GM23248 (cell line): ENCODE results near the gene SELENOO. TPM values are rescaled to one million over a fixed set of nuclear protein-coding genes. Genes with fewer than 3 reads are reported as not detected.
A peak's percentile ranks its signal among the peaks of the same experiment; 100 is the strongest.

Experiments used
- DNase-seq: peaks from one replicate; pipeline ENCODE4 v3.0.0-alpha.2; 2015
- H2AFZ ChIP-seq: fragments of 200-600 bp; sonication (generic); 2 replicates; pipeline ENCODE4 v1.6.1; 2016; ENCODE audit warnings: antibody characterized with exemption
- H3F3A ChIP-seq: fragments of 200-600 bp; sonication (generic); 2 replicates; pipeline ENCODE4 v1.6.1; 2016; ENCODE audit warnings: mild to moderate bottlenecking, antibody characterized with exemption, mixed run types; ENCODE audit not compliant: insufficient read depth
- H3K27ac ChIP-seq: fragments of 200-600 bp; sonication (generic); 2 replicates; pipeline ENCODE4 v1.5.1; 2016; ENCODE audit warnings: mild to moderate bottlenecking
- H3K27me3 ChIP-seq: fragments of 200-600 bp; sonication (generic); replicated peaks from 2 replicates; pipeline ENCODE4 v1.6.1; 2016; ENCODE audit warnings: mild to moderate bottlenecking; ENCODE audit not compliant: insufficient read depth
- H3K36me3 ChIP-seq: fragments of 200-600 bp; sonication (generic); 2 replicates; pipeline ENCODE4 v1.6.1; 2016; ENCODE audit warnings: low read depth, mild to moderate bottlenecking
- H3K4me1 ChIP-seq: fragments of 200-600 bp; sonication (generic); 2 replicates; pipeline ENCODE4 v1.6.1; 2016; ENCODE audit warnings: mild to moderate bottlenecking; ENCODE audit not compliant: insufficient read depth
- H3K4me2 ChIP-seq: fragments of 200-600 bp; sonication (generic); one replicate; pipeline ENCODE4 v1.6.1; 2016; ENCODE audit warnings: mild to moderate bottlenecking; ENCODE audit not compliant: unreplicated experiment
- H3K4me3 ChIP-seq: fragments of 200-600 bp; sonication (generic); 2 replicates; pipeline ENCODE4 v1.5.1; 2016; ENCODE audit warnings: mild to moderate bottlenecking
- H3K79me2 ChIP-seq: fragments of 200-600 bp; sonication (generic); 2 replicates; pipeline ENCODE4 v1.6.1; 2016; ENCODE audit warnings: mild to moderate bottlenecking; ENCODE audit not compliant: insufficient read depth
- H3K9ac ChIP-seq: fragments of 200-600 bp; sonication (generic); 2 replicates; pipeline ENCODE4 v1.6.1; 2016; ENCODE audit warnings: mild to moderate bottlenecking
- H3K9me2 ChIP-seq: fragments of 200-600 bp; sonication (generic); 2 replicates; pipeline ENCODE4 v1.6.1; 2016; ENCODE audit warnings: mixed run types, mild to moderate bottlenecking, moderate library complexity; ENCODE audit not compliant: insufficient read depth
- H3K9me3 ChIP-seq: fragments of 200-600 bp; sonication (generic); one replicate; pipeline ENCODE4 v1.6.1; 2017; ENCODE audit warnings: low read depth
- H4K20me1 ChIP-seq: fragments of 200-600 bp; sonication (generic); 2 replicates; pipeline ENCODE4 v1.6.0; 2016; ENCODE audit not compliant: insufficient read depth
- EZH2 ChIP-seq: fragments of 200-600 bp; sonication (generic); IDR thresholded peaks from 2 replicates; pipeline ENCODE4 v1.6.1; 2018; ENCODE audit warnings: antibody characterized with exemption, mild to moderate bottlenecking; ENCODE audit not compliant: insufficient read depth, poor library complexity, severe bottlenecking
- EZH2phosphoT487 ChIP-seq: fragments of 200-600 bp; sonication (generic); IDR thresholded peaks from 2 replicates; pipeline ENCODE4 v1.6.1; 2018; ENCODE audit warnings: antibody characterized with exemption, moderate library complexity, mild to moderate bottlenecking, low read depth; ENCODE audit not compliant: insufficient read depth
- WGBS, 2 experiments: methylation state at CpG; one replicate each; pipeline ENCODE4 v1.1.6; 2015 to 2017; ENCODE audit warnings: low lambda C conversion rate in 2 of 2, low coverage in 1 of 2; ENCODE audit errors: missing lambda C conversion rate in 2 of 2; 5-methylcytosine and 5-hydroxymethylcytosine counted together
- in situ Hi-C: fragments of 300-500 bp; cut with MboI; formaldehyde crosslinking; loops from 2 replicates; pipeline ENCODE4 v1.15.0; 2020
- polyA plus RNA-seq: library from polyadenylated mRNA; unstranded; fragments of >200 nt; fragmentation: Nextera tagmentation; extraction: Ambion mirVana; gene quantifications from 2 replicates; pipeline ENCODE4 v1.2.1, GENCODE V29; 2016
- total RNA-seq: library from RNA; depleted of rRNA; stranded (reverse); fragments of >200 nt; shearing (Covaris generic); gene quantifications from 2 replicates; pipeline ENCODE4 v1.2.3, GENCODE V29; 2014

SELENOO gene
- total and polyA plus RNA-seq, 2 experiments from 2014 or later = 5.0 to 24.3 TPM

DNA sequence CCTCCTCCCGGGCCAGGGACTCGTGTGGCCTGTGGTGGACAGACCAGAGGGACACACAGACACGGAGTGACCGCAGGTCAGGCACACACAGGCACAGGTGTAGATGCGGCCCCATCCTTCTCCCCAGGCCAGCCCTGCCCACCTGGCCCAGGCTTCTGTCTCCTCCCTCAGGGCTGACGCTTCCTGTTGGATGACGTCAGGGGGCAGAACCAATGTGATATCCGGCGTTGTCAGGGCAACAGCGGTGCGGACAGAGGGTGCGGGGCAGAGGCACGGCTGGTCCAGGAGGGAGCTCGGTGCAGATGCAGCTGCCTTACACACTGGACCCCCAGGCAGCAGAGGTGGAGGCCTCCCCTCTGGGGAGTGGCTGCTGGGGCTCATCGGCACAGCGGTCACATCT is 46.9 kb downstream of the SELENOO start:
- Histone ChIP-seq H3K4me2 (no peak overlapping the region), H3K9me2 (no peaks in the 10 kb centered on the region), H3K79me2 (peaks cover 58% of the 10 kb centered on the region), H3F3A (no peaks in the 10 kb centered on the region), H3K4me1 (peaks cover 7% of the 10 kb centered on the region; the same call in 1 of the 2 replicates), H3K27ac (no peak overlapping the region), H3K4me3 (no peak overlapping the region), H3K9me3 (no peaks in the 10 kb centered on the region), H2AFZ (no peak overlapping the region), H4K20me1 (no peaks in the 10 kb centered on the region), H3K27me3 (no peaks in the 10 kb centered on the region), H3K9ac (no peak overlapping the region), H3K36me3 (no peaks in the 10 kb centered on the region)
- peak; percentile 48 for DNase-seq
- TF ChIP-seq EZH2phosphoT487 = no peak
- no peak for TF ChIP-seq EZH2
- WGBS, 2 experiments = 71 to 76% methylated on average over 16 of the region's 16 CpGs
- in situ Hi-C loops = no loop called here

- in situ Hi-C loops = no loop called here
- Histone ChIP-seq H3K4me1 (peaks cover 7% of the 10 kb centered on the region; the same call in 1 of the 2 replicates), H3K27ac (no peak overlapping the region), H3K36me3 (no peaks in the 10 kb centered on the region), H4K20me1 (no peaks in the 10 kb centered on the region), H3K27me3 (no peaks in the 10 kb centered on the region), H3K79me2 (peaks cover 51% of the 10 kb centered on the region), H3K9ac (no peak overlapping the region), H3K9me2 (no peaks in the 10 kb centered on the region), H3K9me3 (no peaks in the 10 kb centered on the region), H3K4me2 (no peak overlapping the region), H3K4me3 (no peak overlapping the region), H3F3A (no peaks in the 10 kb centered on the region), H2AFZ (no peak overlapping the region)
- TF ChIP-seq EZH2phosphoT487 = no peak
- no peak for TF ChIP-seq EZH2
- no peak for DNase-seq
- 87 to 89% methylated on average over 22 to 28 of the region's 29 CpGs for WGBS, 2 experiments
Observed at GRCh38 chr22:50248196-50249081, 47.6 kb downstream of the SELENOO start.

DNA sequence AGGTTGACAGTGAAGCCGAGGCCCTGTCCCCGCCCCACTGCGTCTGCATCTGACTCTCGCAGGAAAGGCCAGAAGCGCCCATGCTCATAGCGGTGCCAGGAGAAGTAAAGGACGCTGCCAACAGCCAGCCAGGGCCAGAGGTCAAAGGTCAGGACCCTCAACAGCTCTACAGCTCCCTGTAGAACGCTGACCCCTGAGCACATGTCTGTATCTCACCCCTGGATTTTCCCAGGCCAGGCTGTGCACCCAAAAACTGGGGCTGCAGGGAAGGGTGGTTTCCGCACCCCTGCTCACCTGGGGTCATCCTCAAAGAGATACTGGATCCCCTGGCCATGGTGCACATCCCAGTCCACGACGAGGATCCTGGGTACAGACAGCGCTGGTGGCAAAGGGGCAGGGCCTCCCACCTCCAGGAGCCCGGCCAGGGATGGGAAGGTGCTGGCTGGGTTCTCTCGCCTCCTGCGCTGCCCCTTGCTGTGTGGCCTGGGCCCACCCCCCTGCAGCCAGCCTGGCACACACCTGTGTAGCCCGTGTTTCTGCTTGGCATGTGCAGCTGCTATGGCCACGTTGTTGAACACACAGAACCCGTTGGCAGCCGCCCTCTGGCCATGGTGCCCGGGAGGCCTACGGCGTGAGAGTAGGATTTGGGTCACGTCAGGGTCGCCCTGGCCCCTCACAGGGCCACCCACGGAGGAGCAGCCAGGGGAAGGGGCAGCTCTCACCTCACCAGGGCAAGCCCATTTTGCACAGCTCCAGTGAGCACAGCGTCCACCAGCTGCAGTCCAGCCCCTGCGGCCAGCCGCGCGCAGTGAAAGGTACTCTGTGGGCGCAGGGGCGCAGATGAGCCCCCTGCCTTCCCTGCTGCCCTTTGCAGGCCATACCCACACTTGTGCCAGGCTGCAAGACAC is 48.8 kb downstream of the SELENOO start:
- Histone ChIP-seq H3K9me3 (no peaks in the 10 kb centered on the region), H3K4me2 (peak overlapping the region; percentile 80), H4K20me1 (no peaks in the 10 kb centered on the region), H3K36me3 (no peaks in the 10 kb centered on the region), H3F3A (no peaks in the 10 kb centered on the region), H3K9ac (peak overlapping the region; percentile 81; the same call in 1 of the 2 replicates), H3K4me3 (peak overlapping the region; percentile 80), H3K79me2 (peaks cover 40% of the 10 kb centered on the region), H3K27ac (no peak overlapping the region), H2AFZ (no peak overlapping the region), H3K27me3 (no peaks in the 10 kb centered on the region), H3K4me1 (peaks cover 7% of the 10 kb centered on the region; the same call in 1 of the 2 replicates), H3K9me2 (no peaks in the 10 kb centered on the region)
- TF ChIP-seq EZH2phosphoT487 = no peak
- no peak for TF ChIP-seq EZH2
- WGBS, 2 experiments = 80 to 81% methylated on average over 29 to 32 of the region's 32 CpGs
- no peak for DNase-seq
- in situ Hi-C loops = no loop called here

DNA sequence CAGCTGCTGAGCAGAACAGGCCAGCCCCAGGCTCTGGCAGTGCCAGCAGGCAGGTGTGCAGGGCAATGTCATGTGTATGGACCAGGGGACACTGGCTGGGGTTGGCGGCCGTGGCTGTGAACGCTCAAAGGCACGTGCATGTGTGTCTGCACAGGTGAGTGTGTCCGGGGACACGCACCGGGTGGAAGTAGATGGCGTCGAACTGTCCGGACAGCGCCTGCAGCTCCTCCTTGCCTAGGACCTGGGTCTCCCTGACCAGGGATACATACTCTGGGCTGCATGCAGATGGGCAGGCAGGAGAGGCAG is 49.4 kb downstream of the SELENOO start:
- in situ Hi-C loops = no loop called here
- Histone ChIP-seq H4K20me1 (no peaks in the 10 kb centered on the region), H3F3A (no peaks in the 10 kb centered on the region), H3K9me2 (no peaks in the 10 kb centered on the region), H3K27ac (no peak overlapping the region), H2AFZ (no peak overlapping the region), H3K9me3 (no peaks in the 10 kb centered on the region), H3K4me3 (peak overlapping the region; percentile 80), H3K9ac (peak overlapping the region; percentile 81), H3K36me3 (no peaks in the 10 kb centered on the region), H3K4me1 (peaks cover 7% of the 10 kb centered on the region; the same call in 1 of the 2 replicates), H3K4me2 (peak overlapping the region; percentile 80), H3K27me3 (no peaks in the 10 kb centered on the region), H3K79me2 (peaks cover 38% of the 10 kb centered on the region)
- WGBS, 2 experiments = 79 to 82% methylated on average over 11 of the region's 11 CpGs
- no peak for DNase-seq
- TF ChIP-seq EZH2phosphoT487 (no peak), EZH2 (no peak)
